Right lobe of liver (tissue), 6 donors: ENCODE data around the gene APMAP. TPM values are rescaled to one million over a fixed set of nuclear protein-coding genes. Genes with fewer than 3 reads are reported as not detected.

Source experiments
- ATAC-seq, 4 donors: fragments of 200-7000 bp; cut with Tn5 transposase; one replicate each; pipeline ENCODE4 v1.9.1; 2020; ENCODE audit warnings: mild to moderate bottlenecking in 4 of 4, moderate library complexity in 4 of 4
- DNase-seq, 3 donors: peaks; one replicate each; pipeline ENCODE4 v3.0.0-alpha.2; 2020
- H3K27ac ChIP-seq, 3 donors: fragments of 200-600 bp; one replicate each; pipeline ENCODE4 v1.8.0; 2022
- H3K27me3 ChIP-seq, 2 donors: fragments of 200-600 bp; one replicate each; pipeline ENCODE4 v1.8.0; 2022
- H3K36me3 ChIP-seq, 4 donors: fragments of 200-600 bp; sonication (generic) in 1 of 4; one replicate each; pipeline versions ENCODE4 v1.5.1 to v1.8.0; 2017 to 2022; ENCODE audit warnings: control low read depth in 1 of 4
- H3K4me1 ChIP-seq, 4 donors: fragments of 200-600 bp; sonication (generic) in 1 of 4; one replicate each; pipeline versions ENCODE4 v1.5.1 to v1.8.0; 2017 to 2022; ENCODE audit warnings: control low read depth in 1 of 4
- H3K4me3 ChIP-seq, 3 donors: fragments of 200-600 bp; one replicate each; pipeline ENCODE4 v1.8.0; 2022
- H3K9me3 ChIP-seq, 4 donors: fragments of 200-600 bp; sonication (generic) in 1 of 4; one replicate each; pipeline versions ENCODE4 v1.5.1 to v1.8.0; 2017 to 2022; ENCODE audit warnings: control low read depth in 1 of 4
- POLR2A ChIP-seq: fragments of 450-650 bp; IDR thresholded peaks from one replicate; pipeline ENCODE4 v1.6.1; 2017; ENCODE audit warnings: antibody characterized with exemption, mild to moderate bottlenecking
- WGBS: methylation state at CpG from one replicate; pipeline ENCODE4 v1.1.6; 2018; ENCODE audit warnings: low coverage, low lambda C conversion rate; ENCODE audit not compliant: insufficient coverage; ENCODE audit errors: missing lambda C conversion rate; 5-methylcytosine and 5-hydroxymethylcytosine counted together
- intact Hi-C, 2 donors: fragments of 100-400 bp; cut with DNase I; formaldehyde crosslinking; loops; one replicate each; pipeline versions ENCODE4 v1.11.2 to v1.14.1; 2022
- total RNA-seq, 6 experiments: library from RNA; depleted of rRNA in 2 of 6; stranded (reverse); fragments of >200 nt in 2 of 6; fragmentation: NEBNext Ultra II Directional in 3 of 6; extraction: Animal tissue kit (Norgen Biotek cat#: 25700) in 3 of 6; gene quantifications; one replicate each; pipeline versions ENCODE4 v1.1.0 to v1.2.4, GENCODE V29; 2016 to 2023
- TF ChIP-seq, protein P1 (sequence below), 4 donors: fragments of 200-600 bp in 3 of 4; fragments of 450-650 bp in 1 of 4; IDR thresholded peaks; one replicate each; pipeline versions ENCODE4 v1.5.1 to v1.8.0; 2016 to 2022; ENCODE audit warnings: antibody characterized with exemption in 4 of 4, mild to moderate bottlenecking in 2 of 4
- donor health status: DM: no; HTN: yes; CAD: no.
- donor health status: DM: no; HTN: no; CAD: no.
- donor health status: DM: no; HTN: no; CAD: no.
- donor health status: DM: no; HTN: yes; CAD: no.
- donor health status: DM: no; HTN: yes; CAD: no.

The APMAP gene
- total RNA-seq, 6 experiments from 2014 or later, result 130 to 210 (median 140) TPM

DNA sequence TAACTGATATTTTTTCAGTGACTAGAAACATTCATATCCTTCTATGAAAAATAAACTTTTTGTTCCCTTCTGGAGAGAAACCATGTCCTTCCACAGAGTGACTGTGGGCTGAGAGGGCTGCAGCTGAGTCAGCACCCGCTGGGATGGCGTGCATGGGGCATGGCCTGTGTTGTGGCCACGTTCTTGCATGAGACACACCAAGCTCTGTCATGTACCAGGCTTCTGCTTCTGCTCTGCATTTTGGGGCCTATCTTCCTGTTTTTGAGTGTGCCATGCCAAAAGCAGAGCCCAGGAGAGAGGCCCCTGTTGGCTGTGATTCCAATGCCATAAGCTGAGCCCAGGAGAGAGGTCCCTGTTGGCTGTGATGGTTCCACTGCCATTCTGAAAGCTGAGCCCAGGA is 10.8 kb downstream of the APMAP start:
- Histone ChIP-seq H3K27ac (no peak overlapping the region), H3K4me1 (peaks cover 0 to 69% (median 21%) of the 10 kb centered on the region in 4 donors), H3K27me3 (no peaks in the 10 kb centered on the region), H3K4me3 (no peak overlapping the region), H3K9me3 (no peaks in the 10 kb centered on the region), H3K36me3 (peaks cover 0 to 21% (median 4%) of the 10 kb centered on the region in 4 donors)
- no peak for TF ChIP-seq POLR2A
- TF ChIP-seq, protein P1, sequence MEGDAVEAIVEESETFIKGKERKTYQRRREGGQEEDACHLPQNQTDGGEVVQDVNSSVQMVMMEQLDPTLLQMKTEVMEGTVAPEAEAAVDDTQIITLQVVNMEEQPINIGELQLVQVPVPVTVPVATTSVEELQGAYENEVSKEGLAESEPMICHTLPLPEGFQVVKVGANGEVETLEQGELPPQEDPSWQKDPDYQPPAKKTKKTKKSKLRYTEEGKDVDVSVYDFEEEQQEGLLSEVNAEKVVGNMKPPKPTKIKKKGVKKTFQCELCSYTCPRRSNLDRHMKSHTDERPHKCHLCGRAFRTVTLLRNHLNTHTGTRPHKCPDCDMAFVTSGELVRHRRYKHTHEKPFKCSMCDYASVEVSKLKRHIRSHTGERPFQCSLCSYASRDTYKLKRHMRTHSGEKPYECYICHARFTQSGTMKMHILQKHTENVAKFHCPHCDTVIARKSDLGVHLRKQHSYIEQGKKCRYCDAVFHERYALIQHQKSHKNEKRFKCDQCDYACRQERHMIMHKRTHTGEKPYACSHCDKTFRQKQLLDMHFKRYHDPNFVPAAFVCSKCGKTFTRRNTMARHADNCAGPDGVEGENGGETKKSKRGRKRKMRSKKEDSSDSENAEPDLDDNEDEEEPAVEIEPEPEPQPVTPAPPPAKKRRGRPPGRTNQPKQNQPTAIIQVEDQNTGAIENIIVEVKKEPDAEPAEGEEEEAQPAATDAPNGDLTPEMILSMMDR (IDR thresholded peaks at IDR 0.05), result no peak
- intact Hi-C loops, result no loop called here
- peak in 1 of 4 donors; percentile 8 for ATAC-seq
- peak in 2 of 3 donors; percentile 49 to 53 for DNase-seq
- WGBS, result 34% methylated on average over 3 of the region's 3 CpGs

DNA sequence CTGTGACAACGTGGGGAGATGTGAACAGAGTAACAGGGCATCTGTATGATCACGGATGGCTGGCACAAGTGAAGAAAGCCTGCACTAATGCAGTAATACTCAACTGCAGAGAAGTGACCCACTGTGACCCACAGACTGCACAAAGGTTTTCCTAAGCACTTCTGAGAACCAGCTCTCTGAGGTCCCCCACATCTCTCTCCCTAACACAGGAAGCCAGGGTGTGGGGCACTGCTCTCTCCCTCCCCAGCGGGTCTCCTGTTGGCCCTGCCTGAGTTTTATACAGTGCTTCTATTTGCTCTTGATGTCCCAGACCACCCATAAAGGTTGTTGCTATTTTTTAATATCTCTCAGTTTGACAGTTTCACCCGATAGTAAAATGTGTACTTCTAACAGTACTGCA is 11.3 kb downstream of the APMAP start:
- intact Hi-C loops, result no loop called here
- TF ChIP-seq POLR2A, result no peak
- TF ChIP-seq, protein P1 (IDR thresholded peaks at IDR 0.05), result no peak
- Histone ChIP-seq H3K9me3 (no peaks in the 10 kb centered on the region), H3K27ac (no peak overlapping the region), H3K4me1 (peaks cover 0 to 66% (median 18%) of the 10 kb centered on the region in 4 donors), H3K4me3 (no peak overlapping the region), H3K27me3 (no peaks in the 10 kb centered on the region), H3K36me3 (peaks cover 0 to 26% (median 4%) of the 10 kb centered on the region in 4 donors)
- 72% methylated on average over 4 of the region's 4 CpGs for WGBS
- DNase-seq (peak in 1 of 3 donors; percentile 23), ATAC-seq (no peak)

DNA sequence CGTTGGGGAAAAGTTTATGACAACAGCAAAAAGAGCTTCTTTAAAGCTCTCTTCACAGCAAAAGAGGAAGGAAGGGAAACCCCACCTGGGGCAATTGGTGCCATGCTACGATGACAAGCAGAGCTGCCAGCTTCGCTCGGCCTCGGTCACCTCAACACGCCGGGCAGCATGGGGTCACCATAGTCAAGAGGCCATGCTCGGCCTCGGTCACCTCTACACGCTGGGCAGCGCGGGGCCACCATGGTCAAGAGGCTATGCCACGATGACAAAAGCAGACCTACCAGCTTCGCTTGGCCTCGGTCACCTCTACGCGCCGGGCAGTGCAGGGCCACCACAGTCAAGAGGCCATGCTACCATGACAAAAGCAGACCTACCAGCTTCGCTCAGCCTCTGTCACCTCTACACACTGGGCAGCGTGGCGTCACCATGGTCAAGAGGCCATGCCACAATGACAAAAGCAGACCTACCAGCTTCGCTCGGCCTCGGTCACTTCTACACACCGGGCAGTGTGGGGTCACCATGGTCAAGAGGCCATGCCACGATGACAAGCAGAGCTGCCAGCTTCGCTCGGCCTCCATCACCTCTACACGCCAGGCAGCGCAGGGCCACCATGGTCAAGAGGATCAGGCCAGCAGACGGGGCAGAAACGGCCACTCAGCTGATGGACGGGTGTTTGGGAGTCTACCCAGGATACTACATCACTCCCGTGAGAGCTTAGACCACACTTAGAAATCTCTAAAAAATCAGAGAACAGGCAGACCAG is 12.1 kb downstream of the APMAP start:
- peaks cover 0 to 28% (median 4%) of the 10 kb centered on the region in 4 donors for H3K36me3 ChIP-seq

DNA sequence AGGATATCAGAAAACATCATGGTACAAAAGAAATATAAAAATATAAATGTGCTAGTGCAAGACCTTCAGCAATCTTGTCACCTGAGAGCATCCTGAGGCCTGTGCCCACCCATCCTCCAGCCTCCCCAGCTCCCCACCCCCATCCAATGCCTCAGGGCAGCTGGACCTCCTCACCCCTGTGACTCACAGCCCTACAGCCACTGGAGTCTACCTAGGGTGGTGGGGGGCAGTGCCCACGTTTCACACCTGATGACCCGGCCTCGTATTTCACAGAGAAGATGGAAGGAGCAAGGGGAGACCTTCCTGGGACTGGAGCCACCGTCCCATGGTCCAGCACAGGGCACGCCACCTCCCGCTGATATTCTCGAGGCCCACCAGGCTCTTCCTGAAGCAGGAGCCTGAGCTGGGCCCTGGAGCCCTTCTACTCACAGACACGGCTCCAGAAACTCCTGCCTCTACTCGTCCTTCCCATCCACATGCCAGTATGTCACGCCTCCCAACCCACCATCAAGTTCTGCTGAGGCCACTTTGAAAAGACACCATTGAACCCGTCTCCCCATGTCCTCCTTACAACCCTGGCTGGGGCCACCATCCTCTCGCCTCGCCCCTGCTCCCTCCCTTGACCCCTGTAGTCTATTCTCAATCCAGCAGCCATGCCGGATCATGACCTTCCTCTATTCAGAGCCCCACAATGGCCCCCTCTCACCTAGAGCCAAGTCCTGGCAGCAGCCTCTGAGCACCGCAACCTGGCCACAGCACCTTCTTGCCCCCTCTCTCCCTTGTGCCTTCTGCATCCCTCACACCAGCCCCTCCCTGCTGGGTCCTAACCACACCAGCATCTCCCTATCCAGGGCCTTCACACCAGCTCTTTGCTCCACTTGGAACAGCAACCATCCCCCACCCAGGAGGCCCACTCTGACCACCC is 13.3 kb downstream of the APMAP start:
- Histone ChIP-seq H3K4me3 (no peak overlapping the region), H3K36me3 (peaks cover 0 to 28% (median 4%) of the 10 kb centered on the region in 4 donors), H3K27ac (peak overlapping the region in 1 of 3 donors; percentile 1), H3K4me1 (peaks cover 0 to 46% (median 8%) of the 10 kb centered on the region in 4 donors), H3K9me3 (no peaks in the 10 kb centered on the region), H3K27me3 (no peaks in the 10 kb centered on the region)
- WGBS, result 78% methylated on average over 1 of the region's 15 CpGs
- DNase-seq (peak in 1 of 3 donors; percentile 42), ATAC-seq (no peak)
- TF ChIP-seq, protein P1 (IDR thresholded peaks at IDR 0.05), result no peak
- no peak for TF ChIP-seq POLR2A
- intact Hi-C loops, result no loop called here

More for the DNA sequence above, 12.1 kb downstream of the APMAP start:
- peak overlapping the region in 1 of 3 donors; percentile 1 for H3K27ac ChIP-seq
- ATAC-seq (no peak), DNase-seq (peak in 1 of 3 donors; percentile 45)
- no peak overlapping the region for H3K4me3 ChIP-seq
- peaks cover 0 to 57% (median 14%) of the 10 kb centered on the region in 4 donors for H3K4me1 ChIP-seq
- TF ChIP-seq, protein P1 (IDR thresholded peaks at IDR 0.05), result no peak
- no peak for TF ChIP-seq POLR2A
- no peaks in the 10 kb centered on the region for H3K27me3 ChIP-seq
- no peaks in the 10 kb centered on the region for H3K9me3 ChIP-seq
- 89% methylated on average over 16 of the region's 34 CpGs for WGBS
- intact Hi-C loops, result no loop called here
